ENCODE measurements around the gene TRABD. TPM values are rescaled to one million over a fixed set of nuclear protein-coding genes. Genes with fewer than 3 reads are reported as not detected.

The TRABD gene
- polyA plus RNA-seq, 1 of the 3 experiments (the other 2 are of a cell fraction) = 50.6 TPM

GRCh38 chr22:50198624-50199017 lies 12.9 kb downstream of the TRABD start:
- Histone ChIP-seq H3K36me3 (replicated peaks in 1 of 2; ENCODE audit: control insufficient read depth in 1 of 2, insufficient read depth in 2 of 2, low read length in 1 of 2) (peaks cover 12 to 35% of the 10 kb centered on the region in 2 experiments), H3K27ac (ENCODE audit: low read depth in 2 of 2, low read length in 1 of 2) (no peak overlapping the region), H3K4me1 (ENCODE audit: control insufficient read depth in 1 of 2, insufficient read depth in 2 of 2, low read depth in 1 of 2, low read length in 1 of 2) (peaks cover 0 to 15% of the 10 kb centered on the region in 2 experiments; a peak in 1 of 4 replicates), H3K79me2 (ENCODE audit: insufficient read depth) (peaks cover 24% of the 10 kb centered on the region), H4K20me1 (ENCODE audit: insufficient read depth) (peaks cover 6% of the 10 kb centered on the region), H2AFZ (ENCODE audit: low read depth) (no peak overlapping the region), H3K9ac (no peak overlapping the region), H3K27me3 (ENCODE audit: insufficient read depth) (no peaks in the 10 kb centered on the region), H3K4me2 (no peak overlapping the region), H3K4me3 (ENCODE audit: low read depth in 2 of 2, low read length in 1 of 2) (no peak overlapping the region), H3F3A (replicated peaks; ENCODE audit: insufficient read depth) (no peaks in the 10 kb centered on the region), H3K9me3 (no peaks in the 10 kb centered on the region), H3K9me2 (no peaks in the 10 kb centered on the region)
- no peak for DNase-seq
- no peak for TF ChIP-seq TEAD4 (IDR thresholded peaks at IDR 0.05; ENCODE audit: borderline replicate concordance, insufficient read depth)
- TF ChIP-seq NFIC (IDR thresholded peaks at IDR 0.05; ENCODE audit: borderline replicate concordance) = no peak
- no peak for TF ChIP-seq MAX (IDR thresholded peaks at IDR 0.05; ENCODE audit: low read depth)
- no peak for TF ChIP-seq SIN3A (IDR thresholded peaks at IDR 0.05; ENCODE audit: borderline replicate concordance, low read depth, low read length)
- TF ChIP-seq RFX5 (IDR thresholded peaks at IDR 0.05; ENCODE audit: low read length) = no peak
- no peak for TF ChIP-seq EP300 (IDR thresholded peaks at IDR 0.05; ENCODE audit: borderline replicate concordance in 1 of 2, low read depth in 1 of 2, low read length in 1 of 2)
- no peak for TF ChIP-seq FOXJ3 (CRISPR knock-in tag; IDR thresholded peaks at IDR 0.05)
- no peak for TF ChIP-seq REST (IDR thresholded peaks at IDR 0.05; ENCODE audit: low read depth, low read length)
- no peak for TF ChIP-seq EZH2phosphoT487 (IDR thresholded peaks at IDR 0.05; ENCODE audit: borderline replicate concordance, low read depth)
- TF ChIP-seq MEF2A (IDR thresholded peaks at IDR 0.05; ENCODE audit: borderline replicate concordance, low read depth) = no peak
- no peak for TF ChIP-seq CTCF (IDR thresholded peaks at IDR 0.05)
- TF ChIP-seq TCF12 (IDR thresholded peaks at IDR 0.05) = no peak
- TF ChIP-seq JUND (IDR thresholded peaks at IDR 0.05) = no peak
- no peak for TF ChIP-seq MXI1 (IDR thresholded peaks at IDR 0.05; ENCODE audit: low read depth, low read length)
- TF ChIP-seq PBX3 (IDR thresholded peaks at IDR 0.05) = no peak
- no peak for TF ChIP-seq YY1 (IDR thresholded peaks at IDR 0.05; ENCODE audit: low read depth)
- ChIA-PET CTCF (interaction anchor here (1.7 kb wide), 1 partner anchor 8 kb away, joined by 5 read pairs; no protein-coding TSS in a partner anchor), POLR2A (no interaction called here)
- 93% methylated on average over 10 of the region's 16 CpGs for WGBS (ENCODE audit: low lambda C conversion rate)

Measured in SK-N-SH (cell line).